HepG2 (cell line): ENCODE measurements around the gene PIGZ. TPM values are rescaled to one million over a fixed set of nuclear protein-coding genes. Genes with fewer than 3 reads are reported as not detected.

Experiments
- BCL3 ChIP-seq: sonication (generic); formaldehyde crosslinking; IDR thresholded peaks from 2 replicates; pipeline ENCODE4 v1.5.1; 2020; ENCODE audit warnings: mild to moderate bottlenecking, missing genetic modification reagents, moderate library complexity
- CCDC6 ChIP-seq: sonication (generic); formaldehyde crosslinking; IDR thresholded peaks from 2 replicates; pipeline ENCODE4 v1.8.1; 2022; ENCODE audit warnings: mild to moderate bottlenecking, missing genetic modification reagents, moderate library complexity
- CREM ChIP-seq, 2 experiments: sonication (generic) in 1 of 2; formaldehyde crosslinking in 1 of 2; IDR thresholded peaks; 2 replicates each; pipeline versions ENCODE4 v1.4.0 to v1.6.1; 2016 to 2020; ENCODE audit warnings: antibody characterized with exemption in 1 of 2, mild to moderate bottlenecking in 1 of 2, missing genetic modification reagents in 1 of 2
- HNRNPH1 ChIP-seq: fragments of 200-400 bp; formaldehyde crosslinking; optimal IDR thresholded peaks from 2 replicates; pipeline ENCODE3; 2017; ENCODE audit warnings: mild to moderate bottlenecking, low read depth, low read length
- HOXA7 ChIP-seq: sonication (generic); formaldehyde crosslinking; IDR thresholded peaks from 2 replicates; pipeline ENCODE4 v1.8.1; 2022; ENCODE audit warnings: mild to moderate bottlenecking, missing genetic modification reagents, moderate library complexity
- NFYC ChIP-seq: IDR thresholded peaks from 2 replicates; pipeline ENCODE4 v1.6.1; 2016; ENCODE audit warnings: missing genetic modification reagents, missing compliant biosample characterization
- NR2F2 ChIP-seq: IDR thresholded peaks from 2 replicates; pipeline ENCODE4 v1.6.1; 2012; ENCODE audit warnings: low read depth, inconsistent platforms, borderline replicate concordance
- PBX3 ChIP-seq: sonication (generic); formaldehyde crosslinking; IDR thresholded peaks from 2 replicates; pipeline ENCODE4 v1.8.1; 2023; ENCODE audit warnings: missing genetic modification reagents, inconsistent platforms, borderline replicate concordance
- SMYD3 ChIP-seq: sonication (generic); formaldehyde crosslinking; IDR thresholded peaks from 2 replicates; pipeline ENCODE4 v1.8.1; 2023; ENCODE audit warnings: mild to moderate bottlenecking, missing genetic modification reagents
- SOX6 ChIP-seq, 2 experiments: fragments of 450-650 bp in 1 of 2; sonication (generic) in 1 of 2; formaldehyde crosslinking in 1 of 2; IDR thresholded peaks; 2 replicates each; pipeline versions ENCODE4 v1.4.0 to v1.6.1; 2017 to 2020; ENCODE audit warnings: antibody characterized with exemption in 1 of 2, mild to moderate bottlenecking in 1 of 2, missing genetic modification reagents in 1 of 2
- TGIF2 ChIP-seq: IDR thresholded peaks from 2 replicates; pipeline ENCODE4 v1.6.1; 2016; ENCODE audit warnings: control low read depth, missing compliant biosample characterization
- THRA ChIP-seq: sonication (generic); formaldehyde crosslinking; IDR thresholded peaks from 2 replicates; pipeline ENCODE4 v1.4.0; 2020; ENCODE audit warnings: missing genetic modification reagents, borderline replicate concordance
- TP53 ChIP-seq: sonication (generic); formaldehyde crosslinking; conservative IDR thresholded peaks from 2 replicates; pipeline ENCODE4 v1.4.0; 2020; ENCODE audit warnings: missing genetic modification reagents
- ZFY ChIP-seq: sonication (generic); formaldehyde crosslinking; IDR thresholded peaks from 2 replicates; pipeline ENCODE4 v1.4.0; 2020; ENCODE audit warnings: missing genetic modification reagents
- ZNF484 ChIP-seq: sonication (generic); formaldehyde crosslinking; IDR thresholded peaks from 2 replicates; pipeline ENCODE4 v1.5.1; 2020; ENCODE audit warnings: mild to moderate bottlenecking, low read depth, missing genetic modification reagents, borderline replicate concordance
- polyA plus RNA-seq, 8 experiments: library from polyadenylated mRNA; depleted of rRNA in 3 of 8; stranded (reverse) in 7 of 8; unstranded in 1 of 8; fragments of >200 nt; fragmentation: Illumina TruSeq in 4 of 8; extraction: Trizol in 4 of 8; gene quantifications; 2 replicates each; pipeline versions ENCODE4 v1.2.1 to v1.2.3, GENCODE V29; 2011 to 2016; ENCODE audit warnings: low read depth in 4 of 8, missing spikeins in 1 of 8, mixed read lengths in 1 of 8; ENCODE audit not compliant: insufficient read depth in 1 of 8
- total RNA-seq, 5 experiments: library from RNA; depleted of rRNA; stranded (reverse); fragments of >200 nt; fragmentation: Illumina TruSeq; extraction: Trizol; gene quantifications; 2 replicates each; pipeline ENCODE4 v1.2.3, GENCODE V29; 2016; ENCODE audit warnings: low read depth in 1 of 5
- TF ChIP-seq, protein P1 (sequence below), 2 experiments: sonication (generic) in 1 of 2; formaldehyde crosslinking in 1 of 2; IDR thresholded peaks; 2 replicates each; pipeline versions ENCODE4 v1.4.0 to v1.6.1; 2016 to 2020; ENCODE audit warnings: borderline replicate concordance in 1 of 2, low read depth in 1 of 2, mild to moderate bottlenecking in 1 of 2, missing genetic modification reagents in 1 of 2
- TF ChIP-seq, protein P2 (sequence below): sonication (generic); IDR thresholded peaks from 2 replicates; pipeline ENCODE4 v1.6.1; 2016; ENCODE audit warnings: low read depth, borderline replicate concordance

Gene PIGZ
- total and polyA plus RNA-seq, 2 of the 13 experiments (the other 11 are each of a cell fraction or from before 2014, with no cell fraction given) = 4.7 to 60.5 TPM

GRCh38 chr3:196962108-196962929 lies 6.3 kb downstream of the PIGZ start (continued):
- TF ChIP-seq, protein P1, sequence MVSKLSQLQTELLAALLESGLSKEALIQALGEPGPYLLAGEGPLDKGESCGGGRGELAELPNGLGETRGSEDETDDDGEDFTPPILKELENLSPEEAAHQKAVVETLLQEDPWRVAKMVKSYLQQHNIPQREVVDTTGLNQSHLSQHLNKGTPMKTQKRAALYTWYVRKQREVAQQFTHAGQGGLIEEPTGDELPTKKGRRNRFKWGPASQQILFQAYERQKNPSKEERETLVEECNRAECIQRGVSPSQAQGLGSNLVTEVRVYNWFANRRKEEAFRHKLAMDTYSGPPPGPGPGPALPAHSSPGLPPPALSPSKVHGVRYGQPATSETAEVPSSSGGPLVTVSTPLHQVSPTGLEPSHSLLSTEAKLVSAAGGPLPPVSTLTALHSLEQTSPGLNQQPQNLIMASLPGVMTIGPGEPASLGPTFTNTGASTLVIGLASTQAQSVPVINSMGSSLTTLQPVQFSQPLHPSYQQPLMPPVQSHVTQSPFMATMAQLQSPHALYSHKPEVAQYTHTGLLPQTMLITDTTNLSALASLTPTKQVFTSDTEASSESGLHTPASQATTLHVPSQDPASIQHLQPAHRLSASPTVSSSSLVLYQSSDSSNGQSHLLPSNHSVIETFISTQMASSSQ (IDR thresholded peaks at IDR 0.05; ENCODE audit: low read depth) = peak; percentile 90
- TF ChIP-seq, protein P1 (CRISPR knock-in tag; IDR thresholded peaks at IDR 0.05; ENCODE audit: borderline replicate concordance) = peak; percentile 91
- TF ChIP-seq ZNF484 (CRISPR knock-in tag) = no peak
- TF ChIP-seq CCDC6 (CRISPR knock-in tag) = peak; percentile 66; the same call in 1 of the 2 replicates
- no peak for TF ChIP-seq TP53 (CRISPR knock-in tag)
- TF ChIP-seq CREM (IDR thresholded peaks at IDR 0.05) = peak; percentile 66
- TF ChIP-seq CREM (CRISPR knock-in tag; IDR thresholded peaks at IDR 0.05) = no peak
- TF ChIP-seq SMYD3 (CRISPR knock-in tag) = no peak
- TF ChIP-seq THRA = peak; percentile 16; the same call in 1 of the 2 replicates
- TF ChIP-seq TGIF2 (CRISPR knock-in tag) = peak; percentile 76; the same call in 1 of the 2 replicates
- peak; percentile 39; the same call in 1 of the 2 replicates for TF ChIP-seq ZFY (CRISPR knock-in tag)
- TF ChIP-seq NR2F2 = peak; percentile 78
- TF ChIP-seq HNRNPH1 = no peak
- TF ChIP-seq SOX6 (IDR thresholded peaks at IDR 0.05) = no peak
- TF ChIP-seq SOX6 (CRISPR knock-in tag; IDR thresholded peaks at IDR 0.05) = peak; percentile 92
- TF ChIP-seq NFYC (CRISPR knock-in tag) = peak; percentile 12; the same call in 1 of the 2 replicates
- TF ChIP-seq BCL3 (CRISPR knock-in tag) = 0 out of 2 replicates have a peak, but pooled peaks have one; percentile 48
- no peak for TF ChIP-seq HOXA7 (CRISPR knock-in tag)
- TF ChIP-seq PBX3 (CRISPR knock-in tag) = no peak
- TF ChIP-seq, protein P2, sequence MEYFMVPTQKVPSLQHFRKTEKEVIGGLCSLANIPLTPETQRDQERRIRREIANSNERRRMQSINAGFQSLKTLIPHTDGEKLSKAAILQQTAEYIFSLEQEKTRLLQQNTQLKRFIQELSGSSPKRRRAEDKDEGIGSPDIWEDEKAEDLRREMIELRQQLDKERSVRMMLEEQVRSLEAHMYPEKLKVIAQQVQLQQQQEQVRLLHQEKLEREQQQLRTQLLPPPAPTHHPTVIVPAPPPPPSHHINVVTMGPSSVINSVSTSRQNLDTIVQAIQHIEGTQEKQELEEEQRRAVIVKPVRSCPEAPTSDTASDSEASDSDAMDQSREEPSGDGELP = no peak
